Ascending aorta (tissue), 2 donors: ENCODE results near the gene LRP5. TPM values are rescaled to one million over a fixed set of nuclear protein-coding genes. Genes with fewer than 3 reads are reported as not detected.

Experiments used
- DNase-seq, 2 donors: peaks; one replicate each; pipeline ENCODE4 v3.0.0-alpha.2; 2019; ENCODE audit warnings: low spot score in 2 of 2
- H3K27ac ChIP-seq, 2 donors: fragments of 200-600 bp; sonication (generic); one replicate each; pipeline ENCODE4 v1.5.1; 2016 to 2017; ENCODE audit warnings: mild to moderate bottlenecking in 1 of 2
- H3K27me3 ChIP-seq: fragments of 200-600 bp; sonication (generic); one replicate; pipeline ENCODE4 v1.5.1; 2017
- H3K36me3 ChIP-seq, 2 donors: fragments of 200-600 bp; sonication (generic); one replicate each; pipeline ENCODE4 v1.5.1; 2016
- H3K4me1 ChIP-seq, 2 donors: fragments of 200-600 bp; sonication (generic); one replicate each; pipeline ENCODE4 v1.5.1; 2016 to 2017; ENCODE audit warnings: mild to moderate bottlenecking in 1 of 2
- H3K4me3 ChIP-seq, 2 donors: fragments of 200-600 bp; sonication (generic); one replicate each; pipeline ENCODE4 v1.5.1; 2016 to 2017; ENCODE audit warnings: mild to moderate bottlenecking in 1 of 2
- H3K9me3 ChIP-seq, 2 donors: fragments of 200-600 bp; sonication (generic); one replicate each; pipeline ENCODE4 v1.5.1; 2016
- CTCF ChIP-seq, 3 experiments: fragments of 200-600 bp in 2 of 3; fragments of 450-650 bp in 1 of 3; sonication (generic) in 2 of 3; IDR thresholded peaks; one replicate each; pipeline ENCODE4 v1.5.1; 2016 to 2019; ENCODE audit warnings: antibody characterized with exemption in 3 of 3, mild to moderate bottlenecking in 1 of 3, moderate library complexity in 1 of 3
- intact Hi-C: fragments of 100-400 bp; cut with DNase I; formaldehyde crosslinking; loops from one replicate; pipeline ENCODE4 v1.15.1; 2023
- total RNA-seq: library from RNA; depleted of rRNA; stranded (reverse); fragments of >200 nt; gene quantifications from one replicate; pipeline ENCODE4 v1.1.0, GENCODE V29; 2016

Gene LRP5
- total RNA-seq, 1 donor from 2014 or later = 130 TPM

GRCh38 chr11:68429661-68430060 is 117.3 kb downstream of the LRP5 start:
- Histone ChIP-seq H3K4me3 (no peak overlapping the region), H3K9me3 (peaks cover 0 to 6% of the 10 kb centered on the region in 2 donors), H3K36me3 (peaks cover 71 to 94% of the 10 kb centered on the region in 2 donors), H3K4me1 (no peaks in the 10 kb centered on the region), H3K27me3 (no peaks in the 10 kb centered on the region), H3K27ac (no peak overlapping the region)
- intact Hi-C loops = no loop called here
- TF ChIP-seq CTCF (IDR thresholded peaks at IDR 0.05) = no peak
- no peak for DNase-seq

DNA sequence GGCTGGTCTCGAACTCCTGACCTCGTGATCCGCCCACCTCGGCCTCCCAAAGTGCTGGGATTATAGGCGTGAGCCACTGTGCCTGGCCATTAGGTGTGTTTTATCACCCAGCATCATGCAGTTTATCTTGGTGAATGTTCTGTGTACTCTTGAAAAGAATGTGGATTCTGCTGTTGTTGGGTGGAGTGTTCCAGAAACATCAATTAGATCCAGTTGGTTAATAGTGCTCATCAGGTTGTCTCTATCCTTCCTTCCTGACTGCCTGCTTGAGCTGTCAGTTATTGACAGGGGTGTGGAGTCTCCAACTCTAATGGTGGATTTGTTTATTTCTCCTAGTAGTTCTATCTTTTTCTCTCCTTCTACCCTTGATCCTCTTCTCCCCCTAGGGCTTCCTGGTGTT is 118.0 kb downstream of the LRP5 start:
- intact Hi-C loops = no loop called here
- no peak for TF ChIP-seq CTCF (IDR thresholded peaks at IDR 0.05)

GRCh38 chr11:68430801-68431200 is 118.4 kb downstream of the LRP5 start:
- H3K4me3 ChIP-seq = no peak overlapping the region
- H3K36me3 ChIP-seq = peaks cover 72 to 94% of the 10 kb centered on the region in 2 donors
- no peak overlapping the region for H3K27ac ChIP-seq
- no peak for DNase-seq
- peaks cover 0 to 6% of the 10 kb centered on the region in 2 donors for H3K9me3 ChIP-seq
- no peak for TF ChIP-seq CTCF (IDR thresholded peaks at IDR 0.05)
- H3K4me1 ChIP-seq = no peaks in the 10 kb centered on the region
- intact Hi-C loops = no loop called here
- no peaks in the 10 kb centered on the region for H3K27me3 ChIP-seq

More for the DNA sequence above, 118.0 kb downstream of the LRP5 start:
- no peaks in the 10 kb centered on the region for H3K27me3 ChIP-seq
- no peak overlapping the region for H3K4me3 ChIP-seq
- no peak overlapping the region for H3K27ac ChIP-seq
- H3K9me3 ChIP-seq = peaks cover 0 to 6% of the 10 kb centered on the region in 2 donors
- H3K36me3 ChIP-seq = peaks cover 72 to 94% of the 10 kb centered on the region in 2 donors
- H3K4me1 ChIP-seq = no peaks in the 10 kb centered on the region
- DNase-seq = no peak

- Histone ChIP-seq H3K27me3 (no peaks in the 10 kb centered on the region), H3K4me3 (no peak overlapping the region), H3K27ac (no peak overlapping the region), H3K9me3 (peaks cover 0 to 6% of the 10 kb centered on the region in 2 donors), H3K4me1 (no peaks in the 10 kb centered on the region), H3K36me3 (peaks cover 72 to 94% of the 10 kb centered on the region in 2 donors)
- DNase-seq = no peak
- intact Hi-C loops = no loop called here
- no peak for TF ChIP-seq CTCF (IDR thresholded peaks at IDR 0.05)
Observed at GRCh38 chr11:68431984-68432645, 119.7 kb downstream of the LRP5 start.

DNA sequence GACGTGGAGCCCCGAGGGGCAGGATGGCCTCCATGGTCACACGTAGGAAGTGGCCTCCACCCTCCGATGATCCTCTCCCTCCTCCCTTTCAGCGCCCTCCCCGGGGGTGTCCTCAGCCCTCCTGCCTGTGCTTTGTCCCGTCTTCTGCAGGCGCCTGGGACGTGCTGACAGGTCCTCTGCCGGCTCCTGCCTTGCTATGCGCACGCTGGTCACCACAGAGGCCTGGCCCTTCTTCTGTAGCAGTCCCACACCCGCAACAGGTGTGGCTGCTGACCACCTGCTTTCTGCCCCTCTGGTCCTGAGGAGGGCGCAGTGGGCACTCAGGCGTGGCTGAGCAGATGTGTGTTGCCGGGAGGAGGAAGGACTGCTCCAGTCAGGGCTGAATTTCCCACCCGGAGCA is 120.5 kb downstream of the LRP5 start:
- intact Hi-C loops = no loop called here
- H3K4me1 ChIP-seq = peaks cover 0 to 5% of the 10 kb centered on the region in 2 donors
- no peak overlapping the region for H3K27ac ChIP-seq
- peaks cover 0 to 6% of the 10 kb centered on the region in 2 donors for H3K9me3 ChIP-seq
- H3K27me3 ChIP-seq = no peaks in the 10 kb centered on the region
- H3K36me3 ChIP-seq = peaks cover 72 to 96% of the 10 kb centered on the region in 2 donors
- no peak for TF ChIP-seq CTCF (IDR thresholded peaks at IDR 0.05)
- DNase-seq = no peak
- no peak overlapping the region for H3K4me3 ChIP-seq
